DMS153 treated with DMSO at 0.1 percent for 48 hours (cell line): ENCODE results near the gene MYBPHL.

Experiments used
- DNase-seq: peaks from one replicate; lab custom pipeline; 2025; ENCODE audit not compliant: unreplicated experiment; lab: John Stamatoyannopoulos, UW

The MYBPHL gene

GRCh38 chr1:109281680-109282496 lies 24.9 kb downstream of the MYBPHL start:
- no peak for DNase-seq

GRCh38 chr1:109280862-109281261 lies 25.9 kb downstream of the MYBPHL start:
- DNase-seq, result no peak

GRCh38 chr1:109279615-109280278 lies 27.1 kb downstream of the MYBPHL start:
- DNase-seq, result no peak

GRCh38 chr1:109277434-109278204 lies 29.2 kb downstream of the MYBPHL start:
- peak; percentile 33 for DNase-seq

- DNase-seq, result no peak
Observed at GRCh38 chr1:109275706-109276345, 31.0 kb downstream of the MYBPHL start.

- peak; percentile 40 for DNase-seq
Observed at GRCh38 chr1:109274533-109275476, 32.0 kb downstream of the MYBPHL start.

- no peak for DNase-seq
Observed at GRCh38 chr1:109273570-109274288, 33.1 kb downstream of the MYBPHL start.

GRCh38 chr1:109272831-109273547 lies 33.8 kb downstream of the MYBPHL start:
- DNase-seq, result no peak

- DNase-seq, result no peak
Observed at GRCh38 chr1:109272021-109272799, 34.6 kb downstream of the MYBPHL start.

GRCh38 chr1:109271458-109271857 lies 35.4 kb downstream of the MYBPHL start:
- DNase-seq, result no peak

- no peak for DNase-seq
Observed at GRCh38 chr1:109270623-109271317, 36.0 kb downstream of the MYBPHL start.

- DNase-seq, result no peak
Observed at GRCh38 chr1:109269981-109270622, 36.7 kb downstream of the MYBPHL start.

- DNase-seq, result no peak
Observed at GRCh38 chr1:109269212-109269980, 37.4 kb downstream of the MYBPHL start.

GRCh38 chr1:109268431-109269211 lies 38.2 kb downstream of the MYBPHL start:
- DNase-seq, result no peak

- no peak for DNase-seq
Observed at GRCh38 chr1:109267743-109268300, 39.0 kb downstream of the MYBPHL start.
